ENCODE measurements around the gene FIBP. TPM values are rescaled to one million over a fixed set of nuclear protein-coding genes. Genes with fewer than 3 reads are reported as not detected.

The FIBP gene
- total RNA-seq, 1 donor from 2014 or later = 161 TPM

GRCh38 chr11:65887723-65888162 lies 528 bp downstream of the FIBP start:
- no peak for DNase-seq

- no peak for DNase-seq
Measured at GRCh38 chr11:65886826-65887722, 1.2 kb downstream of the FIBP start.

GRCh38 chr11:65885808-65886536 lies 2.3 kb downstream of the FIBP start:
- DNase-seq = no peak

GRCh38 chr11:65885231-65885630 lies 3.0 kb downstream of the FIBP start:
- DNase-seq = no peak

- peak; percentile 91 for DNase-seq
Measured at GRCh38 chr11:65884716-65885092, 3.6 kb downstream of the FIBP start.

GRCh38 chr11:65883786-65884715 lies 4.2 kb downstream of the FIBP start:
- DNase-seq = no peak

- DNase-seq = no peak
Measured at GRCh38 chr11:65883058-65883761, 5.1 kb downstream of the FIBP start.

GRCh38 chr11:65882120-65883057 lies 5.9 kb downstream of the FIBP start:
- no peak for DNase-seq

- DNase-seq = no peak
Measured at GRCh38 chr11:65880844-65881421, 7.3 kb downstream of the FIBP start.

- DNase-seq = no peak
Measured at GRCh38 chr11:65880027-65880426, 8.2 kb downstream of the FIBP start.

GRCh38 chr11:65879617-65880016 lies 8.7 kb downstream of the FIBP start, which contains the start of gene CTSW:
TSS of gene CTSW (plus strand) at chr11:65879837. CDS start at chr11:65879855, 18 bp downstream.
- DNase-seq = no peak

- DNase-seq = peak; percentile 83
Measured at GRCh38 chr11:65873318-65874156, 14.7 kb downstream of the FIBP start.

- no peak for DNase-seq
Measured at GRCh38 chr11:65872586-65873317, 15.5 kb downstream of the FIBP start, which contains the start of gene EFEMP2. TSS of gene EFEMP2 (minus strand) at chr11:65872800. CDS start at chr11:65872354, 446 bp downstream.

- peak; percentile 52 for DNase-seq
Measured at GRCh38 chr11:65871811-65872548, 16.3 kb downstream of the FIBP start.

GRCh38 chr11:65870706-65871681 lies 17.3 kb downstream of the FIBP start:
- no peak for DNase-seq

GRCh38 chr11:65870307-65870658 lies 18.0 kb downstream of the FIBP start:
- no peak for DNase-seq

Measured in dermis blood vessel endothelial cell (primary cell).